ENCODE results near the gene SEL1L2.

DNA sequence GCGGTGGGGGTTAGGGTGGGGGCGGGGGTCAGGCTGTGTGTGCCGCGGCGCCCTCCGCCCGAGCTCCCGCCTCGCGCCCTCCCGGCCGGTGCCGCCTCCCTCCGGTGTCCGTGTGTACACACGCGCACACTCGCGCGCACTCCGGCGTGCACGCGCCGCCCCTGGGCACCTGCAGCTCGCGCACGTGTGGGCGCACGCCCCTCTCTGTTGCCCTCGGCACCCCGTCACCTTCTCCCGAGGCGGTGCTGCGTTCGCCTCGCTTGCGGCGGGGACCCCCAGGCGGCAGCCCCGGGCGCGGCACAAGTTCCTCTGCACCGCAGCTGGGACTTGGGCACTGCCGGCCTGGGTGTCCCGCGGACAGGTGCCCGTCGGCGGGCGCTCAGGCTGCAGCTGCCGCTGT, 5.4 kb upstream of the SEL1L2 start:
- TF ChIP-seq CTCF (IDR thresholded peaks at IDR 0.05) (no peak), POLR2A (IDR thresholded peaks at IDR 0.05) (no peak)

Measured in sigmoid colon (tissue), 3 donors.